Activated CD4-positive, alpha-beta T cell treated with anti-CD3 and anti-CD28 coated beads for 4 hours (primary cell): ENCODE measurements around the gene TNS2.
A peak's percentile ranks its signal among the peaks of the same experiment; 100 is the strongest.

Experiments used
- DNase-seq, 2 donors: peaks; one replicate each; pipeline ENCODE4 v3.0.0-alpha.2; 2020

TNS2 gene

GRCh38 chr12:53056901-53057300 is 7.0 kb downstream of the TNS2 start:
- DNase-seq, result no peak

GRCh38 chr12:53057816-53058500 is 8.1 kb downstream of the TNS2 start:
- DNase-seq, result no peak

DNA sequence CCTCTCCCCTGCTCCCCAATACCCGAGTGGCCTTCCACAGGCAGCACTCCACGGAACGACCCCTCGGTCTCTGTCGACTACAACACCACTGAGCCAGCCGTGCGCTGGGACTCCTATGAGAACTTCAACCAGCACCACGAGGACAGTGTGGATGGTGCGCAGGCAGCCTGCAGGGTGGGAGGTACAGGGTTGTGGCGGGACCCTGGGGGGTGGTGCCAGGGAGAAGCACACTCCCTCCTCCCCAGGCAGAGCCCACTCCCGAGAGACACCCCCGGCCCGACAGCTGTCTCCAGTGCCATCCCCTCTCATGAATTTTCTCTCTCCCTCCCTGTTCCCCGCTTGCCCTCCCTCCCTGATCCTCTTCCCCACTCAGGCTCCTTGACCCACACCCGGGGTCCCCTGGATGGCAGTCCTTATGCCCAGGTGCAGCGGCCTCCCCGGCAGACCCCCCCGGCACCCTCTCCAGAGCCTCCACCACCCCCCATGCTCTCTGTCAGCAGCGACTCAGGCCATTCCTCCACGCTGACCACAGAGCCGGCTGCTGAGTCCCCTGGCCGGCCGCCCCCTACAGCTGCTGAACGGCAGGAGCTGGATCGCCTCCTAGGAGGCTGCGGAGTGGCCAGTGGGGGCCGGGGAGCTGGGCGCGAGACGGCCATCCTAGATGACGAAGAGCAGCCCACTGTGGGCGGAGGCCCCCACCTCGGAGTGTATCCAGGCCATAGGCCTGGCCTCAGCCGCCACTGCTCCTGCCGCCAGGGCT is 9.0 kb downstream of the TNS2 start:
- no peak for DNase-seq

DNA sequence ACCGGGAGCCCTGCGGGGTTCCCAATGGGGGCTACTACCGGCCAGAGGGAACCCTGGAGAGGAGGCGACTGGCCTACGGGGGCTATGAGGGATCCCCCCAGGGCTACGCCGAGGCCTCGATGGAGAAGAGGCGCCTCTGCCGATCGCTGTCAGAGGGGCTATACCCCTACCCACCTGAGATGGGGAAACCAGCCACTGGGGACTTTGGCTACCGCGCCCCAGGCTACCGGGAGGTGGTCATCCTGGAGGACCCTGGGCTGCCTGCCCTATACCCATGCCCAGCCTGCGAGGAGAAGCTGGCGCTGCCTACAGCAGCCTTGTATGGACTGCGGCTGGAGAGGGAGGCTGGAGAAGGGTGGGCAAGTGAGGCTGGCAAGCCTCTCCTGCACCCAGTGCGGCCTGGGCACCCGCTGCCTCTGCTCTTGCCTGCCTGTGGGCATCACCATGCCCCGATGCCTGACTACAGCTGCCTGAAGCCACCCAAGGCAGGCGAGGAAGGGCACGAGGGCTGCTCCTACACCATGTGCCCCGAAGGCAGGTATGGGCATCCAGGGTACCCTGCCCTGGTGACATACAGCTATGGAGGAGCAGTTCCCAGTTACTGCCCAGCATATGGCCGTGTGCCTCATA is 9.7 kb downstream of the TNS2 start:
- no peak for DNase-seq

GRCh38 chr12:53060064-53060720 is 10.3 kb downstream of the TNS2 start:
- DNase-seq, result no peak

DNA sequence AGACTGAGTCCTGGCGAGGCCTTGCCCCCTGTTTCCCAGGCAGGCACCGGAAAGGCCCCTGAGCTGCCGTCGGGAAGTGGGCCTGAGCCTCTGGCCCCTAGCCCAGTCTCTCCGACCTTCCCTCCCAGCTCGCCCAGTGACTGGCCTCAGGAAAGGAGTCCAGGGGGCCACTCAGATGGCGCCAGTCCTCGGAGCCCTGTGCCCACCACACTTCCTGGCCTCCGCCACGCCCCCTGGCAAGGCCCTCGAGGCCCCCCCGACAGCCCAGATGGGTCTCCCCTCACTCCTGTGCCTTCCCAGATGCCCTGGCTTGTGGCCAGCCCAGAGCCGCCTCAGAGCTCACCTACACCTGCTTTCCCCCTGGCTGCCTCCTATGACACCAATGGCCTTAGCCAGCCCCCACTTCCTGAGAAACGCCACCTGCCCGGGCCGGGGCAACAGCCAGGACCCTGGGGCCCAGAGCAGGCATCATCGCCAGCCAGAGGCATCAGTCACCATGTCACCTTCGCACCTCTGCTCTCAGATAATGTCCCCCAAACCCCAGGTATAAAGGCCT is 10.9 kb downstream of the TNS2 start:
- DNase-seq, result no peak

DNA sequence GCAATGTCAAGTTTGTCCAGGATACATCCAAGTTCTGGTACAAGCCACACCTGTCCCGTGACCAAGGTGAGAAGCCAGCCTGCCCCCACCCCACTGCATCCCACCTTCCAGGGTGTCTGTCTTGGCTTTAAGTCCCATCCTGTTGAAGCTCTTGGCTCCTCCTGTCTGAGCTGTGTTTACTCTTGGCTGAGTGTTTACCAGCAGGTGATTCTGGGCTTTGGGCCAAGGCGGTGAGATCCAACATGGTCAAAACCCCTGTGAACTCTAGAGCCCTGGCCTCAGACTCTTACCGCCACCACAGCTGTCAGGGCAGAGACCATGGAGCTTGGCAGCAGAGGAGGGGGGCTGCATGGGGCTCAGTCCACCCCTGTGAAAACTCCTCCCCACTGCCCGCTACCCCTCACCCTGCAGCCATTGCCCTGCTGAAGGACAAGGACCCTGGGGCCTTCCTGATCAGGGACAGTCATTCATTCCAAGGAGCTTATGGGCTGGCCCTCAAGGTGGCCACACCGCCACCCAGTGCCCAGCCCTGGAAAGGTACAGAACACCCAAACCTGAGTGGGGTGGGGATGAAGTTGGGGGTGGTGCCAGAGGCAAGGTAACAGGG is 11.6 kb downstream of the TNS2 start:
- no peak for DNase-seq

DNA sequence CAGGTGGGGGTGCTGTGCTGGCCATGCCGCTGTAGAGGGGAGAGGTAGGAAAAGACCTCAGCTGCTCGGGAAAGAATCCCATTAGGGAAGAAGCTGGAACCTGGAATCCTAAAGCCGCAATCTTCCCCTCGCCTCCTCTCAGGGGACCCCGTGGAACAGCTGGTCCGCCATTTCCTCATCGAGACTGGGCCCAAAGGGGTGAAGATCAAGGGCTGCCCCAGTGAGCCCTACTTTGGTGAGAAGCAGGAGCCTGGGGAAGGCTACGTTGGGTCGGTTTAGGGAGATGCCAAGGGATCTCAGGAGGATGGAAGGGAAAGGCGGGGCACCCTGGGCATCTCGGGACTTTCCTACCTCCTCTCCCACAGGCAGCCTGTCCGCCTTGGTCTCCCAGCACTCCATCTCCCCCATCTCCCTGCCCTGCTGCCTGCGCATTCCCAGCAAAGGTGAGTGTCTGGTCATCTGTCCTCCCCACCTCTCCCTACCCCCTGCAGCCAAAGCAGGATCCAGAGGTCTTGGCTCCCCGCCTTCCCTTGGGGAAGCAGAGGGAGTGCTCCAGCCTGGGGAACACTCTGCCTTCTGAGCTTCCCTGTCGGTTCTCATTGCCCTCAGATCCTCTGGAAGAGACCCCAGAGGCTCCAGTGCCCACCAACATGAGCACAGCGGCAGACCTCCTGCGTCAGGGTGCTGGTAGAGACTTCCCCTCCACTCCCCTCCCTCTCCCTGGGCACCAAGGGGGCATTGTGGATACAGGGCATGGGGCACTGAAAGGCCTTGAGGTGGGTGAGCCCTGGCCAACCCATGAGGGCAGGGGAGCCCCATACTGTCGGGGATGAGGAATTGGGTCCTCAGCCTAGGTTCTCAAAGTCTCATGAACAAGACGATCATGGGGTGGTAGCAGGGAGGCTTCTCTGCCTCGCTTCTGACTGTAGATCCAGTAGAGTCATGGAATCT is 12.4 kb downstream of the TNS2 start:
- DNase-seq, result no peak

- DNase-seq, result no peak
Observed at GRCh38 chr12:53062977-53063707, 13.3 kb downstream of the TNS2 start.

DNA sequence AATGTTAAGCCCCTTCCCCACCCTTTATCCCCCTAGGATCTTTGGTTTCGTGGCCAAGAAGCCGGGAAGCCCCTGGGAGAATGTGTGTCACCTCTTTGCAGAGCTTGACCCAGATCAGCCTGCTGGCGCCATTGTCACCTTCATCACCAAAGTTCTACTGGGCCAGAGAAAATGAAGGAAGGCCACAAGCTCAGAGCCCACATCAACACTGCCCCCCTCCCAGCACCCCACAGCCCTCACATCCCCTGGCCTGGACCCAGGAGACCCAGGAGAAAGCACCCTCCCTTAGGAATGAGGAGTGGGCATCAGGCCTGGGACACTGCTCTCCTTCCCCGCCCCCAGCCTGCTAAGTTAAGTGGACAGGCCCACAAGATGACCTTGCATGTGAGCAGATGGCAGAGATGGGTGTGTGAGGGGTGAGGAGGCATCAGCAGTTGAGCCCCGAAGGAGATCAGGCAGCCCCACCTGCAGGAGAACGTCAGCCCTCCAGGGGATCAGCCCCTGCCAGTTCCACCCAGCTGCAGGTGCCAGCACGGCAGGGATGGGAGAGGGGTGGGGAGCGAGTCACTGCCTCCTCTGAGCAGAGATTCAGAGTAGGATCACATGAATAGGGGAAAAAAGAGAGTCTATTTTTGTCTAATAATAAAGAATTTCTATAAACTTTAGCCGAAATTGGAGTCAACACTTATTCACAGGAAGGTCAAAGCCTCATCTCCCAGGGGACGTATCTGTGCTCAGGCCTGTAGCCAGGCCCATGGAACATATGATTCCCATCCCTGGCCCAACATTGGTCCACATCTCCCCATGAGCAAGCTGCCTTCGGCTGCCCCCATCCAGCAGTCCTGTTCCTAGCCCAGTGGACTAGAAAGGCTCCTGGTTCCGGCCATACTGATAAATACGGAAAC is 14.1 kb downstream of the TNS2 start:
- DNase-seq, result no peak

- DNase-seq, result no peak
Observed at GRCh38 chr12:53064613-53065436, 15.0 kb downstream of the TNS2 start.

- no peak for DNase-seq
Observed at GRCh38 chr12:53065470-53065869, 15.6 kb downstream of the TNS2 start.

DNA sequence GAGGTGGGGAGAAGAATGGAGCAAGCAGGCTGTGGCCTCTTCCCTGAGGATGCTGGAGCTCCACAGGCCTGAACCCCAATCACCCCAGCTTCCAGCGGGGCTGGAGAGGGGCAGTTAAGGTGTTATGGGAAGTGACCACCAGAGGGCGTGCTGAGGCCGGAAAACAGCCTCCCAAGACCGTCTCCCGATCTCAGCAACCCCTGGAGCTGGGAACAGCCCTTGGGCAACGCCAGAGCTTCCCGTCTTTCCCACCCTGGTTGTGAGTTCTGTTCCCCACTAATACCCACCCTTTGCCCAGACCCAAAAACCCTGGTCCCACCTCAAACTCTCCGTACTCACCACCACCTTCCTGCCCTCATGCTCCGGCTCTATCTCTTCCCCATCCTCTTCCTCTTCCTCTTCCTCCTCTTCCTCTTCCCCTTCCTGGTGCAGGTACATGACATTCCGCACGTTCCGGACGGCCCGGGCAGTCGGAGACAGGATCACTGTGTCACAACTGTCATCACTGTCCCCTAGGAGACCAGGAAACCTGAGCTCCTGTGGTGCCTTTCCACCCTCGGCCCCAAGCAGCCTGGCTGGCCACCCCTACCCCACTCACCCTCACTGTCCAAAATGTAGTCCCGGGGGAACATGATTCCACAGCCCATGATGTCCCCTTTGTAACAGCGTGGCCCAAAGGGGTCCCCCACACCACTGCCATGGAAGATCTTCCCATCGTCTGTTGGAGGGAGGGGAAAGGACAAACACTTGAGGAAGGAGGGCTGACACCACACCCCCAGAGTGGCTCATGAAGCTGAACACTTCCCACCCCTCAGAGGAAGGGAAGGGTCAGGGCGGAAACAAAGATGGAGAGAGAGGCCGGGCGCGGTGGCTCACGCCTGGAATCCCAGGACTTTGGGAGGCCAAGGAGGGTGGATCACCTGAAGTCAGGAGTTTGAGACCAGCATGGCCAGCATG is 16.4 kb downstream of the TNS2 start:
- DNase-seq, result peak; percentile 59 to 70

DNA sequence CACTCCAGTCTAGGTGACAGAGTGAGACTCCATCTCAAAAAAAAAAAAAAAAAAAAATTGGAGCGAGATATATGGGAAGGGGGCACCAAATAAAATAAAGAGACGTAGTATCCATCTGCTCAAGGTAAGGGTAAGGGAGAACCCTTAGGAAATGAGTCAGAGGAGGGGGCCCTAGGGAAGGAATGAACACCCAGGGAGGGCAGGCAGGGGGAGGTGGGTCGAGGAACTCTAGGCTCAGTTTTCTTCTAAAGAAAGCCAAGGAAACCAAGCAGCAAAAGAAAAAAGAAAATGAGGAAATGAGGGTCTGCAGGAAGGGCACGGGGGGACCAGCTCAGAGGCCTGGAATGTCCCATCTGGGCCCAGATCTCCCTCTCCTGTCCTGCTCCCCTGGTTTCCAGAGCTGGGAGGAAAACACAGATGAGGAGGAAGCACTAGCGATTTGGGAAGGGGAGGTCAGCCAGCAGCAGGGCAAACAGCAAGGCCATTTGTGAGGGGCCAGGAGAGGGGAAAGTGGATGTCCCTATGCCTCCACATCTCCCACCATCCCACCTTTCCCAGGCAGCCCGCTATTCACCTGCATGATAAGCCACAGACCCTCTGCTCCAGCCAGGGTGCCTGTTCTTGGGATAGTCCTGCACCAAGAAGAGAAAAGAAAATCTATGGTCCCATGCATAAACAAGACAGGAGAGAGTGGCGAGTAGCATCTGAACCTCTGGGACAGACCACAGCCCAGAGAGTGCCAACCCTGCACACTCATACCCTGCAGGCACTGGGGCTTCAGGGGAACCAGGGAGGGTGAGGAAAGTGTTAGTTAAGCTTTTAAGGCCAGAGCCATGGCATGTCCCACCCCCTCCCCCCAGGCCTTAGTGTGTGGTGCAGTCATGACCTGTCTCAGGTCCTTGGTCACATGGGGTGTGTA is 17.5 kb downstream of the TNS2 start:
- DNase-seq, result no peak

- DNase-seq, result no peak
Observed at GRCh38 chr12:53067993-53068770, 18.3 kb downstream of the TNS2 start.
